ENCODE data around the gene TRABD2B.

DNA sequence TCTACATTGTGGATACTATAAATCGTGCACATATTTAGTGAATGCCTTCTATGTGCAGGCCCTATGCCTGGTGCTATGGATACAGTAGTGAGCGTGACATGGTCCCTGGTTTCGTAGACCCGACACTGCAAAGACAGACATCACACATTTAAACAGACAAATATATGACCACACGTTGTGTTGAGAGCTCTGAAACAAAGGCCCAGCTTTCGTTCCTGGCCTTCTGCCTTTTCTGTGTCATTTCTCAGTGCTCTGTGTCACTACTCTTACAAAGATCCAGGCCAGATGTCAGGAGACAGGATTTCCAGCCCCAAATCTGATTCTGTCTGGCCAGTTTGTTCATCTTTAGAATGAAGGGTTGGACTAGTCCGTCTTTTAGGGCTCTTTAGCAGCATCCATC is 19.3 kb upstream of the TRABD2B start:
- TF ChIP-seq, protein P1, sequence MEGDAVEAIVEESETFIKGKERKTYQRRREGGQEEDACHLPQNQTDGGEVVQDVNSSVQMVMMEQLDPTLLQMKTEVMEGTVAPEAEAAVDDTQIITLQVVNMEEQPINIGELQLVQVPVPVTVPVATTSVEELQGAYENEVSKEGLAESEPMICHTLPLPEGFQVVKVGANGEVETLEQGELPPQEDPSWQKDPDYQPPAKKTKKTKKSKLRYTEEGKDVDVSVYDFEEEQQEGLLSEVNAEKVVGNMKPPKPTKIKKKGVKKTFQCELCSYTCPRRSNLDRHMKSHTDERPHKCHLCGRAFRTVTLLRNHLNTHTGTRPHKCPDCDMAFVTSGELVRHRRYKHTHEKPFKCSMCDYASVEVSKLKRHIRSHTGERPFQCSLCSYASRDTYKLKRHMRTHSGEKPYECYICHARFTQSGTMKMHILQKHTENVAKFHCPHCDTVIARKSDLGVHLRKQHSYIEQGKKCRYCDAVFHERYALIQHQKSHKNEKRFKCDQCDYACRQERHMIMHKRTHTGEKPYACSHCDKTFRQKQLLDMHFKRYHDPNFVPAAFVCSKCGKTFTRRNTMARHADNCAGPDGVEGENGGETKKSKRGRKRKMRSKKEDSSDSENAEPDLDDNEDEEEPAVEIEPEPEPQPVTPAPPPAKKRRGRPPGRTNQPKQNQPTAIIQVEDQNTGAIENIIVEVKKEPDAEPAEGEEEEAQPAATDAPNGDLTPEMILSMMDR (IDR thresholded peaks at IDR 0.05) = no peak
- TF ChIP-seq POLR2A (IDR thresholded peaks at IDR 0.05) = no peak

Measured in upper lobe of left lung (tissue), 4 donors.